Heart left ventricle (tissue), 16 donors: ENCODE results near the gene MATK. TPM values are rescaled to one million over a fixed set of nuclear protein-coding genes. Genes with fewer than 3 reads are reported as not detected.
A peak's percentile ranks its signal among the peaks of the same experiment; 100 is the strongest.

Source experiments
- ATAC-seq, 4 donors: fragments of 200-7000 bp; cut with Tn5 transposase; one replicate each; pipeline ENCODE4 v1.9.1; 2020 to 2022; ENCODE audit warnings: moderate library complexity in 4 of 4, mild to moderate bottlenecking in 3 of 4, moderate number of reproducible peaks in 1 of 4
- DNase-seq, 5 donors: peaks; one replicate each; pipeline ENCODE4 v3.0.0-alpha.2; 2020
- H3K27ac ChIP-seq, 12 donors: fragments of 200-600 bp; sonication (generic) in 4 of 12; one replicate each; pipeline versions ENCODE4 v1.5.0 to v1.8.0; 2016 to 2022; ENCODE audit warnings: mild to moderate bottlenecking in 2 of 12
- H3K27me3 ChIP-seq, 9 donors: fragments of 200-600 bp; sonication (generic) in 2 of 9; one replicate each; pipeline versions ENCODE4 v1.5.1 to v1.8.0; 2016 to 2022; ENCODE audit warnings: mild to moderate bottlenecking in 3 of 9
- H3K36me3 ChIP-seq, 9 donors: fragments of 200-600 bp; sonication (generic) in 2 of 9; one replicate each; pipeline versions ENCODE4 v1.5.0 to v1.8.0; 2018 to 2022; ENCODE audit warnings: mild to moderate bottlenecking in 2 of 9
- H3K4me1 ChIP-seq, 12 donors: fragments of 200-600 bp; sonication (generic) in 4 of 12; one replicate each; pipeline versions ENCODE4 v1.5.0 to v1.8.0; 2016 to 2022; ENCODE audit warnings: mild to moderate bottlenecking in 3 of 12
- H3K4me3 ChIP-seq, 12 donors: fragments of 200-600 bp; sonication (generic) in 4 of 12; one replicate each; pipeline versions ENCODE4 v1.5.0 to v1.8.0; 2017 to 2022; ENCODE audit warnings: mild to moderate bottlenecking in 9 of 12, moderate library complexity in 4 of 12
- H3K9me3 ChIP-seq, 12 donors: fragments of 200-600 bp; sonication (generic) in 4 of 12; one replicate each; pipeline versions ENCODE4 v1.5.0 to v1.8.0; 2016 to 2022; ENCODE audit warnings: mild to moderate bottlenecking in 1 of 12
- CTCF ChIP-seq, 12 donors: fragments of 200-600 bp; sonication (generic) in 4 of 12; IDR thresholded peaks; one replicate each; pipeline versions ENCODE4 v1.5.0 to v1.8.0; 2018 to 2022; ENCODE audit warnings: antibody characterized with exemption in 12 of 12, mild to moderate bottlenecking in 5 of 12
- POLR2A ChIP-seq, 2 donors: fragments of 450-650 bp; IDR thresholded peaks; one replicate each; pipeline ENCODE4 v1.6.1; 2017; ENCODE audit warnings: antibody characterized with exemption in 2 of 2, mild to moderate bottlenecking in 2 of 2, moderate library complexity in 2 of 2
- WGBS, 4 donors: extraction: QIAGEN DNeasy Blood & Tissue Kit in 2 of 4; methylation state at CpG; one replicate each; pipeline versions ENCODE4 v1.1.5 to v1.1.7; 2013 to 2018; 5-methylcytosine and 5-hydroxymethylcytosine counted together
- intact Hi-C, 10 donors: fragments of 100-400 bp; cut with DNase I; formaldehyde crosslinking; loops; one replicate each; pipeline versions ENCODE4 v1.11.1 to v1.14.2; 2022
- polyA plus RNA-seq, 2 donors: library from polyadenylated mRNA; stranded (reverse); fragments of 200-250 nt; gene quantifications; one replicate each; pipeline ENCODE4 v1.2.3, GENCODE V29; 2013
- total RNA-seq, 9 donors: library from RNA; depleted of rRNA in 2 of 9; stranded (reverse); fragments of >200 nt in 2 of 9; fragmentation: NEBNext Ultra II Directional in 3 of 9; extraction: Animal tissue kit (Norgen Biotek cat#: 25700) in 3 of 9; gene quantifications; one replicate each; pipeline versions ENCODE4 v1.1.0 to v1.2.4, GENCODE V29; 2016 to 2023
- donor health status: ischemic (EF 13 %, LVEDD 7.1; RV severe dilation, severe dysfunction).
- donor health status: healthy with polysubstance abuse.
- donor health status: DM: no; HTN: yes; CAD: no.
- donor health status: DM: no; HTN: no; CAD: no.
- donor health status: ischemic (EF 25% LVEDD 6.9; RV normal size, moderate dysfunction).
- donor health status: ischemic (EF 25% LVEDD 5.7; RV mildly dilated, moderate dysfunction).
- donor health status: healthy.
- donor health status: DM: yes; HTN: yes; CAD: no.
- donor health status: ischemic (EF 35%, LVEDD 5.7; RV mildly dilated, moderate dysfunction).
- donor health status: nonischemic (EF 11% LVEDD 7.7; RV severe dilation, severe dysfunction).
- donor health status: DM: yes; HTN: yes; CAD: no.
- donor health status: PGD.
- donor health status: ischemic (EF 29% LVEDD 5.4; RV normal size, mild dysfunction).
- donor health status: nonischemic (EF 23%, LVEDD 6.1; RV moderate dilation, normal function).

Gene MATK
- total and polyA plus RNA-seq, 11 donors: 0.20 to 8.9 (median 0.70) TPM

GRCh38 chr19:3783660-3784584 is 2.3 kb downstream of the MATK start:
- Histone ChIP-seq H3K36me3 (no peaks in the 10 kb centered on the region), H3K9me3 (peaks cover 0 to 24% (median 21%) of the 10 kb centered on the region in 12 donors), H3K4me3 (no peak overlapping the region), H3K27me3 (peaks cover 6 to 52% (median 27%) of the 10 kb centered on the region in 9 donors), H3K27ac (no peak overlapping the region), H3K4me1 (peaks cover 0 to 17% (median 0%) of the 10 kb centered on the region in 12 donors)
- intact Hi-C loops: loop anchor here in 1 of 10 donors (5.0 kb wide), 1 partner anchor 38 kb away; no protein-coding TSS in a partner anchor
- whole genome bisulfite sequencing, 4 donors: 69 to 77% (median 74%) methylated on average over 28 to 49 of the region's 49 CpGs
- ATAC-seq (peak in 3 of 4 donors; percentile 8 to 38 (median 29)), DNase-seq (no peak)
- TF ChIP-seq POLR2A (IDR thresholded peaks at IDR 0.05): no peak
- TF ChIP-seq CTCF (IDR thresholded peaks at IDR 0.05): peak in 11 of 12 donors; percentile 11 to 46 (median 24)

GRCh38 chr19:3782903-3783302 is 3.3 kb downstream of the MATK start:
- TF ChIP-seq CTCF (IDR thresholded peaks at IDR 0.05) (no peak), POLR2A (IDR thresholded peaks at IDR 0.05) (no peak)
- intact Hi-C loops: loop anchor here in 1 of 10 donors (5.0 kb wide), 1 partner anchor 39 kb away; no protein-coding TSS in a partner anchor
- ATAC-seq (no peak), DNase-seq (no peak)
- H3K4me1 ChIP-seq: peaks cover 0 to 17% (median 0%) of the 10 kb centered on the region in 12 donors
- no peaks in the 10 kb centered on the region for H3K36me3 ChIP-seq
- no peak overlapping the region for H3K27ac ChIP-seq
- H3K27me3 ChIP-seq: peaks cover 6 to 52% (median 27%) of the 10 kb centered on the region in 9 donors
- peaks cover 0 to 24% (median 21%) of the 10 kb centered on the region in 12 donors for H3K9me3 ChIP-seq
- no peak overlapping the region for H3K4me3 ChIP-seq
- 76 to 94% (median 86%) methylated on average over 9 to 13 of the region's 13 CpGs for WGBS, 4 donors

- Histone ChIP-seq H3K36me3 (no peaks in the 10 kb centered on the region), H3K4me3 (no peak overlapping the region), H3K4me1 (peaks cover 0 to 17% (median 0%) of the 10 kb centered on the region in 12 donors), H3K9me3 (peaks cover 0 to 24% (median 21%) of the 10 kb centered on the region in 12 donors), H3K27me3 (peaks cover 6 to 52% (median 27%) of the 10 kb centered on the region in 9 donors), H3K27ac (no peak overlapping the region)
- WGBS, 4 donors: 88 to 100% (median 99%) methylated on average over 1 of the region's 1 CpG
- ATAC-seq (no peak), DNase-seq (no peak)
- intact Hi-C loops: loop anchor here in 1 of 10 donors (5.0 kb wide), 1 partner anchor 40 kb away; no protein-coding TSS in a partner anchor
- no peak for TF ChIP-seq POLR2A (IDR thresholded peaks at IDR 0.05)
- no peak for TF ChIP-seq CTCF (IDR thresholded peaks at IDR 0.05)
Measured at GRCh38 chr19:3782330-3782729, 3.9 kb downstream of the MATK start.

- no peak for DNase-seq
- H3K27me3 ChIP-seq: peaks cover 6 to 45% (median 25%) of the 10 kb centered on the region in 9 donors
- H3K4me3 ChIP-seq: no peak overlapping the region
- intact Hi-C loops: loop anchor here in 1 of 10 donors (5.0 kb wide), 1 partner anchor 41 kb away; no protein-coding TSS in a partner anchor
- H3K36me3 ChIP-seq: no peaks in the 10 kb centered on the region
- H3K9me3 ChIP-seq: peaks cover 0 to 24% (median 21%) of the 10 kb centered on the region in 12 donors
- TF ChIP-seq POLR2A (IDR thresholded peaks at IDR 0.05): no peak
- no peak for TF ChIP-seq CTCF (IDR thresholded peaks at IDR 0.05)
- H3K27ac ChIP-seq: no peak overlapping the region
- peaks cover 0 to 17% (median 0%) of the 10 kb centered on the region in 12 donors for H3K4me1 ChIP-seq
- no peak for ATAC-seq
- 93 to 98% (median 97%) methylated on average over 2 of the region's 2 CpGs for WGBS, 4 donors
Measured at GRCh38 chr19:3781603-3782002, 4.6 kb downstream of the MATK start.
